Stimulated activated CD4-positive, alpha-beta T cell treated with anti-CD3 and anti-CD28 coated beads, TNF-alpha, amount 100 ng/mL, for 4 hours (primary cell): ENCODE measurements around the gene DMXL1.

Experiments used
- DNase-seq, 3 experiments: peaks; one replicate each; pipeline ENCODE4 v3.0.0-alpha.2; 2020; ENCODE audit warnings: low read depth in 3 of 3

The DMXL1 gene

GRCh38 chr5:119270960-119271757 lies 200.3 kb downstream of the DMXL1 start:
- no peak for DNase-seq

- no peak for DNase-seq
Measured at GRCh38 chr5:119271758-119272730, 201.2 kb downstream of the DMXL1 start.

- no peak for DNase-seq
Measured at GRCh38 chr5:119273391-119273839, 202.5 kb downstream of the DMXL1 start.

- DNase-seq, result no peak
Measured at GRCh38 chr5:119274030-119274766, 203.3 kb downstream of the DMXL1 start.

- DNase-seq, result no peak
Measured at GRCh38 chr5:119274767-119275130, 203.9 kb downstream of the DMXL1 start.

DNA sequence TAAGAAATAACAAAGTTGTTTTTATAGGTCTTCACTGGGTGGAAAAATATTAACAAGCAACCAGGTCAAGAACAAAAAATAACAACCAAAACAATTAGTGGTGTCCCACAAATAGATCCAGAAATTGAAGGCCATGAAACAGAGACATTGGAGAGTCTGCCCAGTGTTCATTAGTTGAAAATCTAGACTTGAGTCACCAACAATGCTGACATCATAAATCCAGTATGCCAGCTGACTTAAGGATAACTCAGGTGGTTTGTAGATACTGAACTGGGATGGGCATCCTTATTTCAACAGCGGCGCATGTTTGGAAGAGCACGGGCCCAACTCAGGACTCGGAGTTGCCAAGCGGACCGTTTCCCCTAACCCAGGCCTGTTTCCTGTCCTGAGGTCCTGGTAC lies 204.3 kb downstream of the DMXL1 start:
- no peak for DNase-seq

DNA sequence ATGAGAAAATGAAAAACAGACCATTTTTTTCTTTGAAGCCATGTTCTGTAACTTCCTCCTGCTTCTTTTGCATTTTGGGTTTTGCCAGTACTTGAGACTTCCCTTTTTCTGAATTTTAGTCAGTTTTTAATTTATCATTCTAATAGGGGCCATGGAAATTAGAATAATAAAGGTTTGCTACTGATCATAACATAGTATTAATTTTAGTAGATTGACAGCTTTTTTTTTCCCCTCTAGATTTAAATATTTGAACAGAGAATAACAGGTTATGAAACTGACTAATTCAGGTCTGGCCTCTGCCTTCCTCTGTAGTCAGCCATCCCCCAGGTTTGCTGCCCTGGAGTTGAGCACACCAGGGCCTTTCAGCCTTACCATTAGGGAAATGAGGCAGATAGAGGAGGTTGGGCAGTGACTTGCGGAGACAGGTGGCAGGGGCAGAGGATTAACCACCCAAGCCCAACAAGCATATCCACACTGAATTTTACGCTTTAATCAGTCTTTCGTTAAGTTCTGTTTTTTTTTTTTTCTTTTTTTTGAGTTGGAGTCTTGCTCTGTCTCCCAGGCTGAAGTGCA lies 204.8 kb downstream of the DMXL1 start:
- no peak for DNase-seq

- DNase-seq, result no peak
Measured at GRCh38 chr5:119276978-119277377, 206.1 kb downstream of the DMXL1 start.

DNA sequence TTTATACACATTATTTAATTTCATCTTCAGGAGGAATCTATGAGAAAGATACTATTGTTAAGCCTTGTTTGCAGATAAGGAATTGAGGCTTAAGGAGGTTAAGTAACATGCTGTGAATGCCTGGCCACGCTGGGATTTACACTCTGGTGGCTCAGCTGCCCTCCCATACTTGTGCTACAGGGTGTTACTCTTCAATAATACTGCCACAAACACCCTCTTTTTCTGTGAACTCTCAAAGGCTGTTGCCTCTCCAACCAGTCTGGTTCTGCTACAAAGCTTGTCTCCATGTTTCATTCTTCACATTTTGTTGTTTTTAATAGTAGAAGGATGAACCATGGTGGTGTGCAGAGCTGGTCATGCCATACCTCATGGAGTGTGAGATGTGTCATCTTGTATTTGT lies 208.2 kb downstream of the DMXL1 start:
- no peak for DNase-seq

GRCh38 chr5:119280380-119280779 lies 209.5 kb downstream of the DMXL1 start:
- DNase-seq, result no peak

DNA sequence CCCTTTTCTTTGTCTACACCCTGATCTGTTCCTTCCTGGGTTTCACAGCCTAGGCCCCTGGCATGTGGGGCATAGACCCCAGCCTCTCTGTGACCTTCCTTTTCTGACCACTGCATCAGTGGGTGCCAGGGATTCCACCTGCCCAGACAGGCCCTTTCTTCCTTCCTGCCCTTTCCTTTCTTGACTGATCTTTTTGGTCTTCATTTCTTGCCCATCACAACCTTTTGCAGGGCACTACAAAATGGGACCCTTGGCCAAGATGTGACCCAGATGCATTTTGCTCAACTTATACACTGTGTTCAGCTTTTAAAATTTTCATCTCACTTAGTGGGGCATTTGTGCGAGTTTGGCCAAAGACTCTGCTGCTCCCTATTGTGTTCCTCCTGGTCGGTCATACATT lies 211.7 kb downstream of the DMXL1 start:
- DNase-seq, result no peak

GRCh38 chr5:119284031-119284430 lies 213.1 kb downstream of the DMXL1 start:
- DNase-seq, result no peak

- no peak for DNase-seq
Measured at GRCh38 chr5:119285070-119285916, 214.4 kb downstream of the DMXL1 start.

GRCh38 chr5:119286511-119287488 lies 215.9 kb downstream of the DMXL1 start:
- no peak for DNase-seq

DNA sequence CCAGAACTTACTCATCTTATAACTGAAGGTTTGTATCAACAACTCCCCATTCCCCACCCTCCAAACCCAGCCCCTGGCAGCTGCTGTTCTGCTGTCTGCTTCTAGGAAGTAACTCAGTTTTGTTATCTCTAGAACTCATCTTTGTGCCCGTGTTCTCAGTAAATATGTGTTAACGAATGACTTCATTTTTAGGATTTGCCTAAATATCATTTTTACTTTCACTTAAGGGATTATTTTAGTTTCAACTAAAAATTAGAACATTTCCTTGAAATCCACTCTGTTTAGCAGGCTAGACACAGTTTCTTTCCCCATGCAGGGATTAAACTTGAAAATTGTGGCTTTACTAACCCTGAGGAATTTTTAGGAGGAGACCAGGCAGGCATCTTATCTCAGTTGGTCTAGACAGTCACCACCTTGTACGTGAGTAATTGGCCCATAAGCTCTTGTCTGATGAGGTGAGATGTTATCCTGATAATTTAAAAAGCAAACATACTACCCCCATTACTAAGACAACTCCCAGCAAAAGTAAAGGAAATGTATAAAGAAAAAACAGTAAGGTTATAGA lies 216.7 kb downstream of the DMXL1 start:
- DNase-seq, result no peak

DNA sequence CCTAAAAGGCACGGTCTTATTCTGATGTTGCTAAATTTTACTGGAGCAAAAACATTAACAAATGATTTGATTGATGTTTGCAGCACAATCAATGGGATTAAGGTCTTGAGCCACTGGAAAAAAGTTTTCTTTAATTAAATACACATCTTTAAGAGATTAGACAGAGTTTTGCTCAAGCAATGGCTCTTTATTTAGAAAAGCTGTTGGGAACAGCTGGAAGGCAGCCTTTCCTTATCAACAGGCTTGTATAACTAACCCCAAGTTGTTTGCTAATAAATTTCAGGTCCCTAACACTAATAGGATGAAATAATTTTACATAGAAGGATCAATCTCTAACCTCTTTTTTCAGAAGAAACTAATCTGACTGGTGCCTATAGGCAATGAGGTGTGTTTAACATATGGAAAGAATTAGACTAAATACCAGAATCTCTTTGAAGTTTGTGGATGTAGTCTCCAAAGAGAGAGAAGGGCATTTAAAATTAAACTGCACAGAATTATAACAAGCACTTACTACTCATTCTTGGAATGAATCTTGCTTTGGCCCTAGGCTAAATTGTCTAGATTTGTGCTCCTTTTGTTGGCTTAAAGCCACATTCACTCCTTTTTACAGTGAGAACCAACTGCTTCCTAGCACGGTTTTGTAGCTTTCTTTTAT lies 217.6 kb downstream of the DMXL1 start:
- DNase-seq, result no peak

GRCh38 chr5:119289438-119290044 lies 218.7 kb downstream of the DMXL1 start:
- no peak for DNase-seq

DNA sequence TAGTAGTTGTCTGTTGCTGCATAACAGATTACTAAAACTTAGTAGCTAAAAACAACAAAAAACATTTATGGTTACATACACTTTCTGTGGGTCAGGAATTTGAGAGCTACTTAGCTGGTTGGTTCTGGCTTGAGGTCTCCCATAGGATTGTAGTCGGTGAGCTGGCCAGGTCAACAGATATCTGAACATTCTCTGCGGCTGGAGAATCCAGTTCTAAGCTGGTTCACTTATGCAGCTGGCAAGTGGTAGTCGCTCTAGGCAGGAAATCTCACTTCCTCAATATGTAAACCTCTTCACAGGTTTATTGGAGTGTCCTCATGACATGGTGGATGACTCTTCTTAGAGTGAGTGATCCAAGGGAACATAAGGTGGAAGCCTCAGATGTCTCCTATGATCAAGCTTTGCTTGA lies 219.3 kb downstream of the DMXL1 start:
- no peak for DNase-seq
